Measurements from ENCODE around the gene VTA1. TPM values are rescaled to one million over a fixed set of nuclear protein-coding genes. Genes with fewer than 3 reads are reported as not detected.
A peak's percentile ranks its signal among the peaks of the same experiment; 100 is the strongest.
"Not testable (repeated sequence)": the region's sequence is repeated elsewhere in the genome, so short reads cannot be mapped to it uniquely, and the experiment has no call there.

Gene VTA1
- polyA plus RNA-seq, 1 donor from 2014 or later: 126 TPM

- no peak for TF ChIP-seq MXI1 (conservative IDR thresholded peaks at IDR 0.05; ENCODE audit: poor library complexity, severe bottlenecking)
- Histone ChIP-seq H3K27me3 (ENCODE audit: insufficient read depth, low read depth, low read length) (no peaks in the 10 kb centered on the region), H3K27ac (ENCODE audit: low read length) (no peak overlapping the region), H3K9me3 (ENCODE audit: low read length) (peaks cover 3% of the 10 kb centered on the region), H3K9ac (ENCODE audit: low read length) (no peak overlapping the region), H2AFZ (ENCODE audit: low read depth, low read length) (no peak overlapping the region), H3K36me3 (ENCODE audit: insufficient read depth, low read length) (no peaks in the 10 kb centered on the region), H3K9me2 (ENCODE audit: insufficient read depth, low read length) (no peaks in the 10 kb centered on the region), H3K4me2 (ENCODE audit: low read length) (no peak overlapping the region), H4K20me1 (ENCODE audit: insufficient read depth) (no peaks in the 10 kb centered on the region), H3F3A (ENCODE audit: insufficient read depth, low read length, poor library complexity, severe bottlenecking) (no peaks in the 10 kb centered on the region), H3K4me3 (ENCODE audit: low read length) (no peak overlapping the region), H3K79me2 (replicated peaks; ENCODE audit: insufficient read depth, low read length) (no peaks in the 10 kb centered on the region)
Observed at GRCh38 chr6:142226731-142227130, 79.7 kb downstream of the VTA1 start.

- not testable (repeated sequence) for H2AFZ ChIP-seq (ENCODE audit: low read depth, low read length); H4K20me1 ChIP-seq (ENCODE audit: insufficient read depth); H3K4me3 ChIP-seq (ENCODE audit: low read length); H3K9ac ChIP-seq (ENCODE audit: low read length); H3K4me2 ChIP-seq (ENCODE audit: low read length); H3F3A ChIP-seq (ENCODE audit: insufficient read depth, low read length, poor library complexity, severe bottlenecking); H3K36me3 ChIP-seq (ENCODE audit: insufficient read depth, low read length); H3K9me2 ChIP-seq (ENCODE audit: insufficient read depth, low read length); H3K27me3 ChIP-seq (ENCODE audit: insufficient read depth, low read depth, low read length); H3K27ac ChIP-seq (ENCODE audit: low read length); H3K79me2 ChIP-seq (replicated peaks; ENCODE audit: insufficient read depth, low read length); H3K9me3 ChIP-seq (ENCODE audit: low read length)
Observed at GRCh38 chr6:142229518-142230270, 82.6 kb downstream of the VTA1 start.

GRCh38 chr6:142232206-142233044 lies 85.4 kb downstream of the VTA1 start:
- H4K20me1 ChIP-seq (ENCODE audit: insufficient read depth); H3K27ac ChIP-seq (ENCODE audit: low read length); H3K9me3 ChIP-seq (ENCODE audit: low read length); H3K4me2 ChIP-seq (ENCODE audit: low read length); H3K27me3 ChIP-seq (ENCODE audit: insufficient read depth, low read depth, low read length); H2AFZ ChIP-seq (ENCODE audit: low read depth, low read length); H3K79me2 ChIP-seq (replicated peaks; ENCODE audit: insufficient read depth, low read length); H3K9ac ChIP-seq (ENCODE audit: low read length); H3F3A ChIP-seq (ENCODE audit: insufficient read depth, low read length, poor library complexity, severe bottlenecking); H3K36me3 ChIP-seq (ENCODE audit: insufficient read depth, low read length); H3K4me3 ChIP-seq (ENCODE audit: low read length); H3K9me2 ChIP-seq (ENCODE audit: insufficient read depth, low read length): not testable (repeated sequence)
- TF ChIP-seq SMC3 (conservative IDR thresholded peaks at IDR 0.05; ENCODE audit: poor library complexity) (peak; percentile 23), CTCF (IDR thresholded peaks at IDR 0.05; ENCODE audit: poor library complexity, severe bottlenecking) (peak; percentile 69), RAD21 (conservative IDR thresholded peaks at IDR 0.05) (peak; percentile 41)

- H3K36me3 ChIP-seq (ENCODE audit: insufficient read depth, low read length): no peaks in the 10 kb centered on the region
- no peaks in the 10 kb centered on the region for H3K79me2 ChIP-seq (replicated peaks; ENCODE audit: insufficient read depth, low read length)
- no peaks in the 10 kb centered on the region for H4K20me1 ChIP-seq (ENCODE audit: insufficient read depth)
- no peaks in the 10 kb centered on the region for H3K9me2 ChIP-seq (ENCODE audit: insufficient read depth, low read length)
- H3K9ac ChIP-seq (ENCODE audit: low read length): no peak overlapping the region
- no peaks in the 10 kb centered on the region for H3K9me3 ChIP-seq (ENCODE audit: low read length)
- TF ChIP-seq EZH2 (IDR thresholded peaks at IDR 0.05; ENCODE audit: borderline replicate concordance, insufficient read depth, low read length, poor library complexity, severe bottlenecking) (no peak), CTCF (IDR thresholded peaks at IDR 0.05; ENCODE audit: poor library complexity, severe bottlenecking) (no peak)
- H3K27ac ChIP-seq (ENCODE audit: low read length): no peak overlapping the region
- H3K4me2 ChIP-seq (ENCODE audit: low read length): no peak overlapping the region
- no peaks in the 10 kb centered on the region for H3F3A ChIP-seq (ENCODE audit: insufficient read depth, low read length, poor library complexity, severe bottlenecking)
- no peaks in the 10 kb centered on the region for H3K27me3 ChIP-seq (ENCODE audit: insufficient read depth, low read depth, low read length)
- H3K4me3 ChIP-seq (ENCODE audit: low read length): no peak overlapping the region
- no peak overlapping the region for H2AFZ ChIP-seq (ENCODE audit: low read depth, low read length)
Observed at GRCh38 chr6:142233945-142234682, 87.1 kb downstream of the VTA1 start.
